ENCODE data around the gene DNAJC12.
"Not testable (repeated sequence)": the region's sequence is repeated elsewhere in the genome, so short reads cannot be mapped to it uniquely, and the experiment has no call there.

Gene DNAJC12

GRCh38 chr10:67837541-67838314 is at the start of gene DNAJC12:
Gene DNAJC12, minus strand, starts transcription at chr10:67838188. Its CDS starts 177 bp downstream, at chr10:67838011.
- no peak within 1 kb of the TSS for H3K4me3 ChIP-seq (ENCODE audit: control insufficient read depth, low read depth, low read length)
- no peak for DNase-seq (ENCODE audit: low read depth)
- TF ChIP-seq, protein P1, sequence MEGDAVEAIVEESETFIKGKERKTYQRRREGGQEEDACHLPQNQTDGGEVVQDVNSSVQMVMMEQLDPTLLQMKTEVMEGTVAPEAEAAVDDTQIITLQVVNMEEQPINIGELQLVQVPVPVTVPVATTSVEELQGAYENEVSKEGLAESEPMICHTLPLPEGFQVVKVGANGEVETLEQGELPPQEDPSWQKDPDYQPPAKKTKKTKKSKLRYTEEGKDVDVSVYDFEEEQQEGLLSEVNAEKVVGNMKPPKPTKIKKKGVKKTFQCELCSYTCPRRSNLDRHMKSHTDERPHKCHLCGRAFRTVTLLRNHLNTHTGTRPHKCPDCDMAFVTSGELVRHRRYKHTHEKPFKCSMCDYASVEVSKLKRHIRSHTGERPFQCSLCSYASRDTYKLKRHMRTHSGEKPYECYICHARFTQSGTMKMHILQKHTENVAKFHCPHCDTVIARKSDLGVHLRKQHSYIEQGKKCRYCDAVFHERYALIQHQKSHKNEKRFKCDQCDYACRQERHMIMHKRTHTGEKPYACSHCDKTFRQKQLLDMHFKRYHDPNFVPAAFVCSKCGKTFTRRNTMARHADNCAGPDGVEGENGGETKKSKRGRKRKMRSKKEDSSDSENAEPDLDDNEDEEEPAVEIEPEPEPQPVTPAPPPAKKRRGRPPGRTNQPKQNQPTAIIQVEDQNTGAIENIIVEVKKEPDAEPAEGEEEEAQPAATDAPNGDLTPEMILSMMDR (IDR thresholded peaks at IDR 0.05; ENCODE audit: control insufficient read depth, insufficient read depth, low read depth, low read length, missing control alignments): no peak

DNA sequence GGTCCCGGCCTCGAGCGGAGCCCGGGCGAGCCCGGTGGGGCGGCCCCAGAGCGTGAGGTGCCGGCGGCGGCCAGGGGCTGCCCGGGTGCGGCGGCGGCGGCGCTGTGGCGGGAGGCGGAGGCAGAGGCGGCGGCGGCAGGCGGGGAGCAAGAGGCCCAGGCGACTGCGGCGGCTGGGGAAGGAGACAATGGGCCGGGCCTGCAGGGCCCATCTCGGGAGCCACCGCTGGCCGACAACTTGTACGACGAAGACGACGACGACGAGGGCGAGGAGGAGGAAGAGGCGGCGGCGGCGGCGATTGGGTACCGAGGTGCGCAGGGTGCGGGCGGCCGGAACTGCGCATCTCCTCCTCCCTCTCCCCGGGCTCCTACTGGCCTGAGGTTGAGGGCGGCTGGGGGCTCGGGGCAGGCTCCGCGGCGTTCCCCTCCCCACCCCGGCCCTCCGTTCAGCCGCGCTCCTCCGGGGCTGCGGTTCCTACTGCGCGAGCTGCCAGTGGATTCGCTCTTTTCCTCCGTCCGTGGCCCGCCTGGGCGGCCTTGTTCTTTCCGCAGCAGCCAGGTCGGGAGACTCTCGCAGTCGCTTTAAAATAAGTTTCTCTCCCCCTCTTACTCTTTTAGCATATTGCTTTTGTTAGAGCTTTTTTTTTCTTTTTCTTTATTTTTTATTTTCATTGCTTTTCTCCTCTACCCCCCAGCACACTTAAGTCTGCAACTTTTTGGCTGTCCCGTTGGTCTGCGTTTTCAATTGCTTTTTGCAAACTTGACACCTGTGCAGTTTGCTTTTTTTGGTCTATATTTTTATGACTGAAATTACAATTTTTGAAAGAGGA is 47.1 kb upstream of the DNAJC12 start:
- H3K4me3 ChIP-seq (ENCODE audit: control insufficient read depth, low read depth, low read length): peak overlapping the region; percentile 77
- peak; percentile 23 for DNase-seq (ENCODE audit: low read depth)
- TF ChIP-seq, protein P1 (IDR thresholded peaks at IDR 0.05; ENCODE audit: control insufficient read depth, insufficient read depth, low read depth, low read length, missing control alignments): no peak

GRCh38 chr10:67884313-67884841 is 46.4 kb upstream of the DNAJC12 start, which contains the start of gene SIRT1:
Gene SIRT1, plus strand, starts transcription at chr10:67884656. Its CDS starts 66 bp downstream, at chr10:67884722.
- DNase-seq (ENCODE audit: low read depth): peak; percentile 67
- TF ChIP-seq, protein P1 (IDR thresholded peaks at IDR 0.05; ENCODE audit: control insufficient read depth, insufficient read depth, low read depth, low read length, missing control alignments): no peak
- peak within 1 kb of the TSS; percentile 77 for H3K4me3 ChIP-seq (ENCODE audit: control insufficient read depth, low read depth, low read length)

GRCh38 chr10:67883710-67884312 is 45.8 kb upstream of the DNAJC12 start:
- H3K4me3 ChIP-seq (ENCODE audit: control insufficient read depth, low read depth, low read length): peak overlapping the region; percentile 77
- DNase-seq (ENCODE audit: low read depth): peak; percentile 24
- TF ChIP-seq, protein P1 (IDR thresholded peaks at IDR 0.05; ENCODE audit: control insufficient read depth, insufficient read depth, low read depth, low read length, missing control alignments): no peak

- no peak overlapping the region for H3K4me3 ChIP-seq (ENCODE audit: control insufficient read depth, low read depth, low read length)
- TF ChIP-seq, protein P1 (IDR thresholded peaks at IDR 0.05; ENCODE audit: control insufficient read depth, insufficient read depth, low read depth, low read length, missing control alignments): no peak
- DNase-seq (ENCODE audit: low read depth): no peak
Observed at GRCh38 chr10:67878133-67878532, 40.1 kb upstream of the DNAJC12 start.

DNA sequence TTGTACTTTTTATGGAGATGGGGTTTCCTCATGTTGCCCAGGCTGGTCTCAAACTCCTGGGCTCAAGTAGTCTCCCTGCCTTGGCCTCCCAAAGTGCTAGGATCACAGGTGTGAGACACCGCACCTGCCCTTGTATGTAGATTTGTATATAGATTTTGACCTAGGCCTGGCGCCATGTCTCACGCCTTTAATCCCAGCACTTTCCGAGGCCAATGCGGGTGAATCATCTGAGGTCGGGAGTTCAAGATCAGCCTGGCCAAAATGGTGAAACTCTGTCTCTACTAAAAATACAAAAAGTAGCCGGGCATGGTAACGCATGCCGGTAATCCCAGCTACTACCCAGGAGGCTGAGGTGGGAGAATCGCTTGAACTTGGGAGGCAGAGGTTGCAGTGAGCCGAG is 39.4 kb upstream of the DNAJC12 start:
- not testable (repeated sequence) for DNase-seq (ENCODE audit: low read depth); H3K4me3 ChIP-seq (ENCODE audit: control insufficient read depth, low read depth, low read length)
